Endothelial cell of umbilical vein (primary cell): ENCODE results near the gene TPSB2. TPM values are rescaled to one million over a fixed set of nuclear protein-coding genes. Genes with fewer than 3 reads are reported as not detected.
A peak's percentile ranks its signal among the peaks of the same experiment; 100 is the strongest.

Source experiments
- BruUV-seq: library from RNA; stranded (reverse); fragments of 400-500 nt; replicated peaks from 2 replicates; lab custom pipeline; 2021; lab: Mats Ljungman, UMichigan
- CTCF ChIA-PET: fragments of 300-600, 350-600 bp; sonication (Branson Sonifier 250); formaldehyde crosslinking; loops from one replicate; lab custom pipeline; 2021; ENCODE audit warnings: antibody characterized with exemption, inconsistent platforms; lab: Charles Lee
- POLR2A ChIA-PET: fragments of 300-600, 350-600 bp; sonication (Branson Sonifier 250); formaldehyde crosslinking; loops from one replicate; lab custom pipeline; 2021; ENCODE audit warnings: antibody characterized with exemption, inconsistent platforms; lab: Charles Lee
- DNase-seq: peaks from one replicate; pipeline ENCODE4 v3.0.0-alpha.2; 2011; ENCODE audit warnings: low read depth, low spot score
- FAIRE-seq: peaks from 2 replicates; lab custom pipeline; 2011; peaks lifted over from hg19 to GRCh38; lab: Jason Lieb, UNC
- H2AFZ ChIP-seq: 2 replicates; pipeline ENCODE4 v1.6.0; 2012; ENCODE audit warnings: low read depth, low read length, control low read depth, inconsistent platforms
- H3K27ac ChIP-seq: 2 replicates; pipeline ENCODE4 v1.5.1; 2011; ENCODE audit warnings: low read depth, mild to moderate bottlenecking, control low read depth, low read length, moderate library complexity; ENCODE audit not compliant: insufficient read depth
- H3K27me3 ChIP-seq, 2 experiments: 2 replicates each; pipeline versions ENCODE4 v1.6.0 to v1.6.1; 2011; ENCODE audit warnings: low read length in 2 of 2, mixed read lengths in 1 of 2; ENCODE audit not compliant: control insufficient read depth in 2 of 2, insufficient read depth in 2 of 2
- H3K36me3 ChIP-seq, 2 experiments: 2 replicates in 1 of 2; 3 replicates in 1 of 2; pipeline ENCODE4 v1.5.1; 2011; ENCODE audit warnings: low read length in 2 of 2, mild to moderate bottlenecking in 1 of 2, moderate library complexity in 1 of 2; ENCODE audit not compliant: control insufficient read depth in 2 of 2, insufficient read depth in 2 of 2; ENCODE audit errors: extremely low read depth in 1 of 2
- H3K4me1 ChIP-seq: 3 replicates; pipeline ENCODE4 v1.5.1; 2011; ENCODE audit warnings: mild to moderate bottlenecking, low read length; ENCODE audit not compliant: control insufficient read depth, insufficient read depth; ENCODE audit errors: extremely low read depth
- H3K4me2 ChIP-seq: 2 replicates; pipeline ENCODE4 v1.6.1; 2011; ENCODE audit warnings: low read length, control low read depth, mixed read lengths; ENCODE audit not compliant: insufficient read depth
- H3K4me3 ChIP-seq, 3 experiments: fragments of 200-600 bp in 1 of 3; sonication (generic), shearing (Covaris generic) in 1 of 3; replicated peaks in 1 of 3; 2 replicates each; pipeline ENCODE4 v1.5.1; 2011 to 2016; ENCODE audit warnings: control low read depth in 3 of 3, low read length in 3 of 3, mild to moderate bottlenecking in 2 of 3, inconsistent platforms in 1 of 3, low read depth in 1 of 3, moderate library complexity in 1 of 3; ENCODE audit not compliant: insufficient read depth in 1 of 3
- H3K79me2 ChIP-seq: 2 replicates; pipeline ENCODE4 v1.6.0; 2012; ENCODE audit warnings: low read length, inconsistent platforms; ENCODE audit not compliant: control insufficient read depth, insufficient read depth
- H3K9ac ChIP-seq: replicated peaks from 2 replicates; pipeline ENCODE3; 2011; ENCODE audit warnings: low read length, control low read depth; ENCODE audit not compliant: insufficient read depth; ENCODE audit errors: extremely low read depth
- H3K9me1 ChIP-seq: replicated peaks from 3 replicates; pipeline ENCODE4 v1.6.0; 2011; ENCODE audit warnings: mild to moderate bottlenecking, low read length; ENCODE audit not compliant: control insufficient read depth, insufficient read depth; ENCODE audit errors: extremely low read depth
- H3K9me3 ChIP-seq: replicated peaks from 2 replicates; pipeline ENCODE4 v1.5.1; 2012; ENCODE audit warnings: low read length, inconsistent platforms; ENCODE audit not compliant: control insufficient read depth, insufficient read depth
- H4K20me1 ChIP-seq: replicated peaks from 2 replicates; pipeline ENCODE3; 2011; ENCODE audit warnings: mild to moderate bottlenecking, low read length; ENCODE audit not compliant: control insufficient read depth, insufficient read depth; ENCODE audit errors: extremely low read depth
- CTCF ChIP-seq, 2 donors: IDR thresholded peaks; 1 replicate in 1 of 2; 2 replicates in 1 of 2; pipeline ENCODE4 v1.5.1; 2011; ENCODE audit warnings: low read length in 2 of 2, mild to moderate bottlenecking in 2 of 2, moderate library complexity in 2 of 2, control low read depth in 1 of 2, inconsistent platforms in 1 of 2, low read depth in 1 of 2; ENCODE audit not compliant: insufficient read depth in 1 of 2; ENCODE audit errors: extremely low read depth in 1 of 2
- EZH2 ChIP-seq: IDR thresholded peaks from 2 replicates; pipeline ENCODE4 v1.6.1; 2012; ENCODE audit warnings: borderline replicate concordance, low read depth, mild to moderate bottlenecking, moderate library complexity, low read length, inconsistent platforms; ENCODE audit not compliant: severe bottlenecking
- FOS ChIP-seq: IDR thresholded peaks from 2 replicates; pipeline ENCODE4 v1.6.1; 2011; ENCODE audit warnings: mild to moderate bottlenecking, low read length, moderate library complexity, borderline replicate concordance; ENCODE audit not compliant: insufficient read depth
- GATA2 ChIP-seq: IDR thresholded peaks from 2 replicates; pipeline ENCODE4 v1.7.0; 2011; ENCODE audit warnings: low read depth, mild to moderate bottlenecking, moderate library complexity, mixed read lengths, low read length; ENCODE audit not compliant: insufficient read length, insufficient read depth
- JUN ChIP-seq: IDR thresholded peaks from 2 replicates; pipeline ENCODE4 v1.6.1; 2011; ENCODE audit warnings: borderline replicate concordance, low read depth; ENCODE audit not compliant: insufficient read length, insufficient read depth
- MAX ChIP-seq: IDR thresholded peaks from 2 replicates; pipeline ENCODE4 v1.6.1; 2011; ENCODE audit not compliant: insufficient read depth, insufficient read length
- MYC ChIP-seq: IDR thresholded peaks from one replicate; pipeline ENCODE4 v1.6.1; 2011; ENCODE audit warnings: mild to moderate bottlenecking, low read depth, low read length
- POLR2A ChIP-seq: IDR thresholded peaks from 2 replicates; pipeline ENCODE4 v1.6.1; 2012; ENCODE audit warnings: low read depth, mild to moderate bottlenecking, control low read depth, low read length
- POLR2AphosphoS5 ChIP-seq: IDR thresholded peaks from 2 replicates; pipeline ENCODE4 v1.6.1; 2012; ENCODE audit warnings: low read depth, mild to moderate bottlenecking, control low read depth, low read length, moderate library complexity; ENCODE audit not compliant: insufficient read depth
- dilution Hi-C: fragments of 300-500 bp; cut with MboI; formaldehyde crosslinking; loops from one replicate; pipeline ENCODE4 v1.15.0; 2019; ENCODE audit warnings: low sequenced_read_pairs; ENCODE audit not compliant: extremely low pct_ligation_motif_present
- intact Hi-C: fragments of 100-400 bp; cut with micrococcal nuclease; formaldehyde crosslinking; loops from one replicate; pipeline ENCODE4 v1.10.0; 2022
- polyA plus RNA-seq, 4 experiments: library from polyadenylated mRNA; depleted of rRNA in 3 of 4; stranded (reverse) in 3 of 4; unstranded in 1 of 4; fragments of >200 nt; gene quantifications; 2 replicates each; pipeline versions ENCODE4 v1.2.1 to v1.2.3, GENCODE V29; 2011 to 2012; ENCODE audit warnings: missing spikeins in 1 of 4
- total RNA-seq: library from RNA; stranded (reverse); gene quantifications from 2 replicates; pipeline ENCODE4 v1.2.3, GENCODE V29; 2021

Gene TPSB2
- total and polyA plus RNA-seq, 2 donors (not counting 3 experiments of a cell fraction or from before 2014, with no cell fraction given) = not detected

- Histone ChIP-seq H4K20me1 (no peaks in the 10 kb centered on the region), H3K4me2 (no peak overlapping the region), H2AFZ (no peak overlapping the region), H3K9me1 (no peaks in the 10 kb centered on the region), H3K36me3 (no peaks in the 10 kb centered on the region), H3K9me3 (no peaks in the 10 kb centered on the region), H3K27me3 (peaks cover 21 to 25% of the 10 kb centered on the region in 2 experiments), H3K79me2 (no peaks in the 10 kb centered on the region), H3K27ac (no peak overlapping the region), H3K4me3 (no peak overlapping the region), H3K9ac (no peak overlapping the region), H3K4me1 (no peaks in the 10 kb centered on the region)
- DNase-seq = no peak
- FAIRE-seq = no peak
- no TSS peak for BruUV-seq
- intact Hi-C loops = no loop called here
- TF ChIP-seq GATA2 (no peak), EZH2 (peak; percentile 27)
- CTCF ChIA-PET = no interaction called here
- POLR2A ChIA-PET = no interaction called here
- dilution Hi-C loops = no loop called here
Measured at GRCh38 chr16:1258906-1259759, 29.1 kb upstream of the TPSB2 start.

GRCh38 chr16:1258225-1258600 lies 28.2 kb upstream of the TPSB2 start:
- Histone ChIP-seq H3K9me1 (no peaks in the 10 kb centered on the region), H3K4me3 (no peak overlapping the region), H3K4me1 (no peaks in the 10 kb centered on the region), H2AFZ (no peak overlapping the region), H3K27me3 (peaks cover 21 to 25% of the 10 kb centered on the region in 2 experiments), H3K36me3 (no peaks in the 10 kb centered on the region), H3K27ac (no peak overlapping the region), H3K9ac (no peak overlapping the region), H3K79me2 (no peaks in the 10 kb centered on the region), H3K9me3 (no peaks in the 10 kb centered on the region), H3K4me2 (no peak overlapping the region), H4K20me1 (no peaks in the 10 kb centered on the region)
- POLR2A ChIA-PET = no interaction called here
- FAIRE-seq (no peak), DNase-seq (no peak)
- CTCF ChIA-PET = no interaction called here
- TF ChIP-seq JUN = no peak
- TF ChIP-seq POLR2A = no peak
- no peak for TF ChIP-seq MYC
- no peak for TF ChIP-seq MAX
- no peak for TF ChIP-seq EZH2
- TF ChIP-seq POLR2AphosphoS5 = no peak
- no peak for TF ChIP-seq CTCF (IDR thresholded peaks at IDR 0.05; ENCODE audit: extremely low read depth in 1 of 2, insufficient read depth in 1 of 2, low read depth in 1 of 2, low read length in 2 of 2)
- TF ChIP-seq GATA2 = no peak
- no peak for TF ChIP-seq FOS
- no TSS peak for BruUV-seq
- dilution Hi-C loops = no loop called here
- intact Hi-C loops = no loop called here
